ENCODE data around the gene SYNPR. TPM values are rescaled to one million over a fixed set of nuclear protein-coding genes. Genes with fewer than 3 reads are reported as not detected.

SYNPR gene
- total RNA-seq, 1 donor from 2014 or later: not detected

- Mint-ChIP-seq H3K9me3 (ENCODE audit: unreplicated experiment) (no peaks in the 10 kb centered on the region), H3K36me3 (ENCODE audit: low read depth, unreplicated experiment) (no peaks in the 10 kb centered on the region), H3K4me1 (ENCODE audit: unreplicated experiment) (peaks cover 8% of the 10 kb centered on the region), H3K27me3 (ENCODE audit: unreplicated experiment) (peaks cover 4% of the 10 kb centered on the region), H3K4me3 (ENCODE audit: unreplicated experiment) (no peak overlapping the region), H3K27ac (ENCODE audit: unreplicated experiment) (no peak overlapping the region)
- no peak for DNase-seq (ENCODE audit: low spot score)
- TF ChIP-seq CTCF (IDR thresholded peaks at IDR 0.05; ENCODE audit: unreplicated experiment): no peak
These were observed 250.4 kb downstream of the SYNPR start for GRCh38 chr3:63528325-63529000.

GRCh38 chr3:63532521-63532920 lies 254.4 kb downstream of the SYNPR start:
- no peak overlapping the region for H3K27ac Mint-ChIP-seq (ENCODE audit: unreplicated experiment)
- H3K4me3 Mint-ChIP-seq (ENCODE audit: unreplicated experiment): no peak overlapping the region
- no peaks in the 10 kb centered on the region for H3K36me3 Mint-ChIP-seq (ENCODE audit: low read depth, unreplicated experiment)
- no peak for DNase-seq (ENCODE audit: low spot score)
- H3K9me3 Mint-ChIP-seq (ENCODE audit: unreplicated experiment): no peaks in the 10 kb centered on the region
- peaks cover 3% of the 10 kb centered on the region for H3K4me1 Mint-ChIP-seq (ENCODE audit: unreplicated experiment)
- TF ChIP-seq CTCF (IDR thresholded peaks at IDR 0.05; ENCODE audit: unreplicated experiment): no peak
- peaks cover 2% of the 10 kb centered on the region for H3K27me3 Mint-ChIP-seq (ENCODE audit: unreplicated experiment)

- no peaks in the 10 kb centered on the region for H3K4me1 Mint-ChIP-seq (ENCODE audit: unreplicated experiment)
- no peaks in the 10 kb centered on the region for H3K27me3 Mint-ChIP-seq (ENCODE audit: unreplicated experiment)
- H3K9me3 Mint-ChIP-seq (ENCODE audit: unreplicated experiment): no peaks in the 10 kb centered on the region
- DNase-seq (ENCODE audit: low spot score): no peak
- H3K4me3 Mint-ChIP-seq (ENCODE audit: unreplicated experiment): no peak overlapping the region
- H3K36me3 Mint-ChIP-seq (ENCODE audit: low read depth, unreplicated experiment): no peaks in the 10 kb centered on the region
- no peak for TF ChIP-seq CTCF (IDR thresholded peaks at IDR 0.05; ENCODE audit: unreplicated experiment)
- H3K27ac Mint-ChIP-seq (ENCODE audit: unreplicated experiment): no peak overlapping the region
These were observed 260.8 kb downstream of the SYNPR start for GRCh38 chr3:63538919-63539318.

GRCh38 chr3:63555767-63556166 lies 277.7 kb downstream of the SYNPR start:
- DNase-seq (ENCODE audit: low spot score): no peak
- Mint-ChIP-seq H3K4me3 (ENCODE audit: unreplicated experiment) (no peak overlapping the region), H3K4me1 (ENCODE audit: unreplicated experiment) (peaks cover 5% of the 10 kb centered on the region), H3K9me3 (ENCODE audit: unreplicated experiment) (no peaks in the 10 kb centered on the region), H3K27me3 (ENCODE audit: unreplicated experiment) (no peaks in the 10 kb centered on the region), H3K27ac (ENCODE audit: unreplicated experiment) (no peak overlapping the region), H3K36me3 (ENCODE audit: low read depth, unreplicated experiment) (no peaks in the 10 kb centered on the region)
- TF ChIP-seq CTCF (IDR thresholded peaks at IDR 0.05; ENCODE audit: unreplicated experiment): no peak

- TF ChIP-seq CTCF (IDR thresholded peaks at IDR 0.05; ENCODE audit: unreplicated experiment): no peak
- Mint-ChIP-seq H3K4me1 (ENCODE audit: unreplicated experiment) (peaks cover 5% of the 10 kb centered on the region), H3K36me3 (ENCODE audit: low read depth, unreplicated experiment) (no peaks in the 10 kb centered on the region), H3K27ac (ENCODE audit: unreplicated experiment) (no peak overlapping the region), H3K4me3 (ENCODE audit: unreplicated experiment) (no peak overlapping the region), H3K27me3 (ENCODE audit: unreplicated experiment) (no peaks in the 10 kb centered on the region), H3K9me3 (ENCODE audit: unreplicated experiment) (no peaks in the 10 kb centered on the region)
- DNase-seq (ENCODE audit: low spot score): no peak
These were observed 278.3 kb downstream of the SYNPR start for GRCh38 chr3:63556401-63556800.

Measured in endothelial cell (in vitro differentiated cells).